ENCODE results near the gene RNF220.

The RNF220 gene
- 12.5 to 73.9 (median 49.7) reads per million in 18 experiments for total RNA-seq

GRCh38 chr1:44405031-44405797, at the start of gene RNF220:
Gene RNF220, plus strand, starts transcription at chr1:44405255.
- peak; percentile 33 to 73 for DNase-seq

- no peak for DNase-seq
Measured at GRCh38 chr1:44355582-44356305, 49.3 kb upstream of the RNF220 start.

GRCh38 chr1:44357710-44358109, 47.3 kb upstream of the RNF220 start:
- DNase-seq, result no peak

- DNase-seq, result no peak
Measured at GRCh38 chr1:44359234-44359935, 45.7 kb upstream of the RNF220 start.

GRCh38 chr1:44361478-44361877, 43.6 kb upstream of the RNF220 start:
- DNase-seq, result no peak

- DNase-seq, result peak; percentile 41 to 42
Measured at GRCh38 chr1:44366371-44366975, 38.6 kb upstream of the RNF220 start.

GRCh38 chr1:44367944-44368343, 37.1 kb upstream of the RNF220 start:
- DNase-seq, result no peak

- no peak for DNase-seq
Measured at GRCh38 chr1:44368471-44369151, 36.4 kb upstream of the RNF220 start.

- DNase-seq, result no peak
Measured at GRCh38 chr1:44371206-44371605, 33.8 kb upstream of the RNF220 start.

- DNase-seq, result no peak
Measured at GRCh38 chr1:44375547-44375946, 29.5 kb upstream of the RNF220 start.

GRCh38 chr1:44377925-44378784, 26.9 kb upstream of the RNF220 start:
- DNase-seq, result peak; percentile 68

GRCh38 chr1:44380666-44381177, 24.3 kb upstream of the RNF220 start:
- no peak for DNase-seq

- DNase-seq, result no peak
Measured at GRCh38 chr1:44388551-44388950, 16.5 kb upstream of the RNF220 start.

- DNase-seq, result no peak
Measured at GRCh38 chr1:44389437-44389836, 15.6 kb upstream of the RNF220 start.

- DNase-seq, result no peak
Measured at GRCh38 chr1:44390277-44390676, 14.8 kb upstream of the RNF220 start.

- no peak for DNase-seq
Measured at GRCh38 chr1:44401256-44402228, 3.5 kb upstream of the RNF220 start.

- no peak for DNase-seq
Measured at GRCh38 chr1:44405798-44406736, 1.0 kb downstream of the RNF220 start.

- peak; percentile 30 to 44 for DNase-seq
Measured at GRCh38 chr1:44406737-44407429, 1.8 kb downstream of the RNF220 start.
